ENCODE measurements around the gene TIMM50. TPM values are rescaled to one million over a fixed set of nuclear protein-coding genes. Genes with fewer than 3 reads are reported as not detected.
A peak's percentile ranks its signal among the peaks of the same experiment; 100 is the strongest.

The TIMM50 gene
- total and polyA plus RNA-seq, 2 of the 13 experiments (the other 11 are each of a cell fraction or from before 2014, with no cell fraction given) = 91.1 to 92.5 TPM

GRCh38 chr19:39471756-39472536, 8.7 kb upstream of the TIMM50 start (continued):
- no peak for TF ChIP-seq ZNF687 (CRISPR knock-in tag; IDR thresholded peaks at IDR 0.05)

- no peak for DNase-seq (ENCODE audit: low spot score)
- TF ChIP-seq CBFB (CRISPR knock-in tag; IDR thresholded peaks at IDR 0.05) (no peak), NBN (conservative IDR thresholded peaks at IDR 0.05) (no peak), AGO2 (optimal IDR thresholded peaks at IDR 0.05; ENCODE audit: low read depth, low read length) (peak; percentile 65)
- BruUV-seq (replicated peaks) = no TSS peak
- Histone ChIP-seq H3K79me2 (ENCODE audit: insufficient read depth, low read length) (no peaks in the 10 kb centered on the region), H3K4me3 (replicated peaks in 1 of 3; ENCODE audit: insufficient read depth in 1 of 3, low read depth in 2 of 3, low read length in 3 of 3) (no peak overlapping the region), H3K4me2 (ENCODE audit: low read depth, low read length) (no peak overlapping the region), H3K9me3 (ENCODE audit: low read length) (no peaks in the 10 kb centered on the region), H4K20me1 (ENCODE audit: insufficient read depth, low read length) (no peaks in the 10 kb centered on the region), H3K27ac (ENCODE audit: extremely low read length, insufficient read depth, low read length) (no peak overlapping the region), H3K4me1 (ENCODE audit: insufficient read depth, low read length) (no peaks in the 10 kb centered on the region), H2AFZ (ENCODE audit: low read length) (no peak overlapping the region), H3K27me3 (ENCODE audit: control insufficient read depth in 1 of 2, insufficient read depth in 2 of 2, low read length in 2 of 2) (no peaks in the 10 kb centered on the region; a peak in 1 of 5 replicates), H3K36me3 (replicated peaks in 1 of 2; ENCODE audit: control insufficient read depth in 1 of 2, insufficient read depth in 2 of 2, low read length in 2 of 2) (peaks cover 46 to 81% of the 10 kb centered on the region in 2 experiments), H3K9ac (ENCODE audit: insufficient read depth, low read depth, low read length) (no peak overlapping the region)
- intact Hi-C loops (cut with micrococcal nuclease; ENCODE audit: unreplicated experiment) = no loop called here
- peak; percentile 7 for ATAC-seq
- no peak for FAIRE-seq
- WGBS (ENCODE audit: low lambda C conversion rate) = 100% methylated on average over 6 of the region's 32 CpGs
- ChIA-PET POLR2A (no interaction called here), CTCF (ENCODE audit: low intra/inter-chr PET ratio, low total read pairs) (no interaction called here)
- in situ Hi-C loops (cut with HindIII; ENCODE audit: extremely low pct_ligation_motif_present, low pct_unique_long_range_greater_than_20kb) = no loop called here
These were observed 7.7 kb upstream of the TIMM50 start for GRCh38 chr19:39472746-39473442.

Measured in HepG2 (cell line).